HG03108 (cell line): ENCODE results near the gene USP49.
"Not testable (repeated sequence)": the region's sequence is repeated elsewhere in the genome, so short reads cannot be mapped to it uniquely, and the experiment has no call there.

Experiments used
- ATAC-seq: cut with Tn5 transposase; IDR thresholded peaks from one replicate; pipeline ENCODE4 v1.9.1; 2021; ENCODE audit warnings: moderate library complexity; ENCODE audit not compliant: unreplicated experiment

USP49 gene

GRCh38 chr6:41783106-41783780, 111.9 kb downstream of the USP49 start:
- ATAC-seq, result no peak

DNA sequence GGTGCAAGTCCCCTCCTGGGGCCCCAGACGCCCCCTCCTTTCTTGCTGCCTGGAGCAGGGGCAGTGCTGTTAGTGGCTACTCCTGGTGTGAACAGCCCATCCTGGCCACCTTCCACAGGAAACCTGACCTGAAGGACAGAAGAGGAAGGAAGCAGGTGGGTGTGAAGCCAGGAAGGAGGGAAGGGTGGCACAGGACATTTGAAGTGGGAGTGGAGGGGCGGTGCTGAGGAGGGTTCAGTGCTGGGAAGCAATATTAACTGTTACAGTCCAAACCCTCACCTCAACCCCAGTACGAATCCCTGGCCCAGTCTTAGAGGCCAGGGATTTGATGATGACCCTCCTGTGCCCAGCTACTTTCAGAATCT, 113.8 kb downstream of the USP49 start:
- no peak for ATAC-seq

DNA sequence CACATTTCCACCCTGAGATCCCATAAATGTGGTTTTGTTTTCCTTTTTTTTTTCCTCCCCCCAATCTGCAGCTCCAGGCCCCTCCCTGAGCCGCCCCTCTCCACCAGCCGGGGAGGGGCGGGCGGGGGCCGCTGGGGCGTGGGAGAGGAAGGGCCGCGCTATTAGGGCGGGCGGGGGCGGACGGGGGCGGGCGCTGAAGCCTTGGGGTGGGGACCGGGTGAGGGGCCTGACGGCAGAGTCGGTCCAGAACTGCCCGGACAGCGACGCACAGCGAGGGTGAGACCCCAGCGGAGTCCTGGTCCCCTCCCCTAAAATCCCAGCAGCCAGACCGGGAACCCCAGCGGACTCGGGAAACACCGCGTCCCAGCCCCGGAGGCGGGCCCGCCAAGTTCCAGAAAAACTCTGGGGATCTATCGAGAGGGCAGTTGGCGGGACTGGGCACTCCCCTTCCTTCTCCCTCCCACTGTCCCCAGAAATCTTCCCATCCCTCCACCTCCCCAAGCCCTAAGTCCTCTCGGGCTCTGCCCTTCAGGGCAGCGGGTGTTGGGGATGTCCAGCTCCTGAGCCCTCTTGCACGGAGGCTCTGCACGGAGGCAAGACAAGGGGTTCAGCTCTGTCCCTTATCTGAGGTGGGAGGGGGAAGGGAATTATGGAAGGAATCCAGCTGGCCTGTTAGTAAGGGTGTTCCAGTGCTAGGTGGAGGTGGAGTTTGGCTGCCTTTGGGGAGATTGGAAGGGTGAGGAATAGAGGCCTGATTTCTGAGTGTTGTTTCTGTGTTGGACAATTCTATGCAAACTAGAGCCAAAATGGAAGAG, 114.4 kb downstream of the USP49 start, which contains the start of gene PRICKLE4:
TSS of gene PRICKLE4 (plus strand) at position 232 of the 815 bp plus-strand sequence. CDS start 2,692 bp downstream, outside the sequence.
- no peak for ATAC-seq

- ATAC-seq, result peak; percentile 95
Measured at GRCh38 chr6:41779788-41780550, 115.2 kb downstream of the USP49 start, which contains the start of gene FRS3. Gene FRS3 (minus strand): TSS chr6:41779900. CDS start chr6:41776987, 2,913 bp downstream.

DNA sequence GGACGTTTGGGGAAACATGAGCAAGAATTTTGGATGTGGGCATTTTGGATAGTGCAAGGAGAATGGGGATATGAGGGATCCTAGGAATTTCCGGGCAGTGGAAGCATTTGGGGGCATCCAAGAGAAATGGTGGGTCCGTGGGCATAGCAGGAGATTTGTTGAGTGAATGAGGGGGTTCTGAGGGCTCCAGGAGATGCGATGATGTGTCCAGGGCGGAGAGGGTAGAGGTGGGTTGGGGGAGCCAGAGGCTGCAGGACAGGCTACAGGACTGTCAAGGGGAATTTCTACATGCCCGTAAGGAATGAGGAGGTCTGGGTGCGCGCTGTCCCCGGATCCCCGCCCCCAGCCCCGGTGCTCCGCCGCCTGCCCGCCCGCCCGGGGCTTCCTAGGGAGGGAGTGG, 115.8 kb downstream of the USP49 start:
- ATAC-seq, result no peak

- no peak for ATAC-seq
Measured at GRCh38 chr6:41778895-41779294, 116.3 kb downstream of the USP49 start.

DNA sequence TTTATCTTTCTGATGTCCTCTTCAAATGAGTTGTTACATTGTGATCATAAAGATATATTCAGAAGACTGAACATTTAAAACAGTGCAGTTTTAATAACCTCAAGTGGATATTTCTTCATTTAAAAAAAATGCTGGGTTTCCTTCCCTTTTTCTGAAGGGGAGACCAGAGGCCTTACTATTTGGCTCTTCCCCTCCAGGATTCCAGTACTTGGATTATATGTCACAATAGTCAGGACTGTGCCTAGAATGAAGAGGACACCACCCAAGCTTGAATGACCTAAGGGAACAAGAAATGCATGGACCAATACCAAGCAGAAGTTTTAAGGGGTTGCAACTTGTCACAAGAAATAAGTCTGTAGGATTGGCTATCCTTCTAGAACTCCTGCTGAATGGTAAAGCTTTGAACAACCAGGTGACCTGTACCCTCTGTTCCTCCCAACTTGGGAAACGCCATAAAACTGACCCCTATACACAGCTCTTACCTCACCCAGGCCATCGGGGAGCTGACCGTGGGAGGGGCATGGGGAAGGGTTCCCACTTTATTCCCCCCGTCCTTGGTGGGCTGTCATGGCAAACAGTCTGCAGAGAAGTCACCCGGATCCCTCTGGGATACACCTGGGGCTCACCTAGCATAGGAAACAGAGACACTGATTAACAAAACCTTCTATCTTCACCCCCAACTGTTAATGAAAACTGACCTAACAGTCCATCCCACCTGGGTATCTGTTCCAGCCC, 117.5 kb downstream of the USP49 start:
- no peak for ATAC-seq

- ATAC-seq, result no peak
Measured at GRCh38 chr6:41775293-41775882, 119.8 kb downstream of the USP49 start.

DNA sequence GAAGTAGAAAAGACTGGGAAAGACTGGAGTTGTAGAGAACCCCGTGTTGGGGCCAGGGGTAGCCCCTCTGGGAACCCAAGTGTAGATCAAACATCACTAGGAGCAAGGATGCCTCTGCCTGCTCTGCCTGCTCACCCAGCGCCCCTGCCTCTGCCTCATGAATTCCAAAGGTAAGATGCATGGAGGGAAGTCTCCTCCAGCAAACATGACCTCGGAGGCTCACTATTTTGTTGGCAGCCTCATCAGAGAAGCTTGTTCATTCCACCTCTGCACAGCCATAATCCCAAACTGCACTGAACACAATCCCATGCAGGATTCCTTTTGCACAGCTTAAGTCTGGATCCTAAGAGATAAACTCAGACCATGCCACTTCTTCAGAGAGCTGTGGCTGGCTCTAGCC, 120.3 kb downstream of the USP49 start:
- ATAC-seq, result no peak

GRCh38 chr6:41771058-41771983, 123.9 kb downstream of the USP49 start:
- no peak for ATAC-seq

DNA sequence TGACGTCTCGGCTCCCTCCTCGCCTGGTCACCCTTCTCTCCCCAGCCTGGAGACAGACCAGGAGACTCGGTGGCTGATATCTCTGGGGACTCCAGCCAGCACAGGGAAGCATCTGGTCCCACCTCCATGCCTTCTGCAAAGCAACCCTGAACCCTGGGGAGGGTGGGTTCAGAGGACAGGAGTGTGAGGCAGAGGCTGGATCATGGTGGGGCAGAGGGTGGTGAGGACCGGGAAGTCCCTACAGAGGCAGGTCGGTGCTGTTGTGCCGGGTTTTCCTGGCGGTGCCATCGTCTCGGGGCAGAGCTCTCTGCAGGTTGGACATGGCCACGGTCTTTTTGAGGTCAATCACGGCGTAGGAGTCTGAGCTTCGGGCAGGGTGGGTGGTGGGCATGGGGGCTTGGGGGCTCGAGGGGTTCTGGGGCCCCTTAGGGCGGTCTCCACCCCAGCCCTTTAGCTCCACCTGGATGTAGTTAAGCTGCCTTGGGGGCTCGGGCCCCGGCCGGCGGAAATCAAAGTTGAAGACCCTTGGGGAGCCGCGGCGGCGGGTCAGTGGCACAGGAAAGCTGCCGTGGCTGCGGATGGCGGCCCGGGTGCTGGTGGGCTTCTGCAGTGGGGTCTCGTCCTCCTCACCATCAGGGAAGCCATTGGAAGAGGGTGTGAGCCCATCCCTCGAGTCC, 124.7 kb downstream of the USP49 start:
- ATAC-seq, result no peak

GRCh38 chr6:41769376-41769775, 125.8 kb downstream of the USP49 start:
- no peak for ATAC-seq

- no peak for ATAC-seq
Measured at GRCh38 chr6:41768545-41769308, 126.4 kb downstream of the USP49 start.

GRCh38 chr6:41767112-41767833, 127.9 kb downstream of the USP49 start:
- ATAC-seq, result no peak

DNA sequence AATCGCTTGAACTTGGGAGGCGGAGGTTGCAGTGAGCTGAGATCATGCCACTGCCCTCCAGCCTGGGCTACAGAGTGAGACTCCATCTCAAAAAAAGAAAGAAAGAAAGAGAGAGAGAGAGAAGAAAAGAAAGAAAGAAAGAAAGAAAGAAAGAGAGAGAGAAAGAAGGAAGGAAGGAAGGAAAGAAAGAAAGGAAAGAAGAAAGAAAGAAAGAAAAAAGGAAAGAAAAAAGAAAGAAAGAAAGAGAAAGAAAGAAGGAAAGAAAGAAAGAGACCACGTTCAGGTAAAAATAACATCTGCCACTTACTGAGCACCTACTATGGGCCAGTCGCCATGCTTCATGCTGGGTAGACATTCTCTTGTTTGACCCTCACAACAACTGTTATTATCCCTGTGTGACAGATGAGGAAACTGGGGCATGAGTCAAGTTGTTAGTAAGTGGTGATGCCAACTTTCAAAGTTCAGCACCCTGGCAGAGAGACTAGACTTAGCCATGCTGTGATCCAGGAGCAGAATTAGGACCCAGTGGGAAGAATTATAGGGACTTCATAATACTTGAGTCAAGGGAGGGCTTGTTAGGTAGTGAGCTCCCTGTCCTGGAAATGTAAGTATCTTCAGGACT, 129.0 kb downstream of the USP49 start:
- ATAC-seq, result not testable (repeated sequence)

DNA sequence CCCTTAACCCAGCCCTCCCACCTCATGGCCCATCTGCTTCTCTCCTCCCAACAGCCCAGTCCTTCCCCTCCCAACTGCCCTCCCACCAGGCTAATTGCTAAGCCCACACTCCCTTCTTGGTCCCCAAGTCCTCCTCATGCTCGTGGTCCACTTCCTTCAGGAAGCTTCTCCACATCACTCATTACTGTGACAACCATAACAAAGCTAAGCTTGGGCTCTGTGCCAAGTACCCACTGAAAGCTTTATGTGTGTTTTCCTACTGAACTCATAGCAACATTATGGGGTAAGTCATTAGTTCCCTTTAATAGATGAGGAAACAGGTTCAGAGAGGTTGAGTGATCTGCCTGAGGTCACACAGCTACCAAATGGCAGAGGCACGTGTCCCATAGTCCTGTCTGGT, 131.7 kb downstream of the USP49 start:
- ATAC-seq, result no peak
